ENCODE results near the gene SLC8A2. TPM values are rescaled to one million over a fixed set of nuclear protein-coding genes. Genes with fewer than 3 reads are reported as not detected.

The SLC8A2 gene
- total RNA-seq, 3 donors from 2014 or later = 0.05 TPM; not detected in 2

DNA sequence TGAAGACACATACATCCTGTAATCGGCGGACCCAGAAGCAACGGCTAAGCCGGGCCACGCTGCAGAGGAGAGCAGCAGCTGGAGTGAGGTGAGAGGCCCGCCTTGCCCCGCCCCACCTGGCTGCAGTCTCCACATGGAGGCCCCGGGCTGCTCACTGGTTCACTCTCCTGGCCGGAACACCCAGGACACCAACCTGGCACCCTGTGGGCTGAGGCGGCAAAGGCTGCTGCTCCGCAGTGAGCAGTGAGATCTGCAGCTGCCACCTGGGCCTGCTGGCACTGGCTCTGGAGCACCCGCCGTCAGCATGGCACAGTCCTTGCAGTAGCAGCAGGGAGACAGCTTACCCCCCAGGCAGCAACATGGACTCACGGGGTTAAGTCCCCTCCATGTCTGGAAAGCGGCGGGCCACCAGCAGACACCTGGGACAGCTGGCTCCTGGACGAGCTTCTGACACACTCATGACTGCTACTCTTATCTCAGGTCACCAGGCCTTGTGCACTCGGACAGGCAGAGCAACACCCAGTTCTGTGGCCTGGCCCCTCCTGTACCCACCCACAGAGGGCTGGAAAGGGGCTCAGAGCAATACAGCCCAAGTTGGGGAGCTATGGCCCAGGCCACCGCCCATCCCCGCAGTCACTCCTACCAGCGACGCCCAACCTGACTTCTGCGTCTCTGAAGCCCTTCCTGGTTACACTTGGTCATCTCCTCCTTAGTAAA is 25.5 kb upstream of the SLC8A2 start:
- Mint-ChIP-seq H3K36me3 (ENCODE audit: insufficient read depth) (peaks cover 14% of the 10 kb centered on the region), H3K9me3 (no peaks in the 10 kb centered on the region), H3K4me1 (ENCODE audit: low read depth) (peaks cover 3% of the 10 kb centered on the region), H3K27me3 (ENCODE audit: low read depth) (no peaks in the 10 kb centered on the region), H3K4me3 (no peak overlapping the region)
- DNase-seq = no peak
- ATAC-seq = no peak

- H3K9me3 Mint-ChIP-seq = no peaks in the 10 kb centered on the region
- DNase-seq (no peak), ATAC-seq (no peak)
- no peaks in the 10 kb centered on the region for H3K27me3 Mint-ChIP-seq (ENCODE audit: low read depth)
- peaks cover 3% of the 10 kb centered on the region for H3K4me1 Mint-ChIP-seq (ENCODE audit: low read depth)
- H3K4me3 Mint-ChIP-seq = no peak overlapping the region
- peaks cover 8% of the 10 kb centered on the region for H3K36me3 Mint-ChIP-seq (ENCODE audit: insufficient read depth)
These were observed 24.0 kb upstream of the SLC8A2 start for GRCh38 chr19:47495478-47496372.

DNA sequence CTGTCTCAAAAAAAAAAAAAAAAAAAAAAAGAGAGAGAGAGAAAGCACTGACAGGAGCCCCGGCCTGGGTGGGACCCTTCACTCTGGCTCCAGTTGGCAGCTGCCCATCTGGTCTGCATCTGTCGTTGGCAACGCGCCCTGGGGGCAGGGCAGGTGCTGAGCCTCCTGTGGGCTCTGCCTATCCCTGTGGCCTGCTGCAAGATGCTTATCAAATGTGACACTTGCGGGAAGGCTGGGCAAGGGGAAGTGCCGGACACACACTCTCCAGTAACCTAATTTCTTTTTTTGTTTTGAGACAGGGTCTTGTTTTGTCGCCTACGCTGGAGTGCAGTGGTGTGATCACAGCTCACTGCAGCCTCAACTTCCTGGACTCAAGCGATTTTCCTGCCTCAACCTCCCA is 23.0 kb upstream of the SLC8A2 start:
- Mint-ChIP-seq H3K27me3 (ENCODE audit: low read depth) (no peaks in the 10 kb centered on the region), H3K9me3 (no peaks in the 10 kb centered on the region), H3K4me3 (no peak overlapping the region), H3K4me1 (ENCODE audit: low read depth) (peaks cover 3% of the 10 kb centered on the region), H3K36me3 (ENCODE audit: insufficient read depth) (peaks cover 3% of the 10 kb centered on the region)
- DNase-seq (no peak), ATAC-seq (no peak)

DNA sequence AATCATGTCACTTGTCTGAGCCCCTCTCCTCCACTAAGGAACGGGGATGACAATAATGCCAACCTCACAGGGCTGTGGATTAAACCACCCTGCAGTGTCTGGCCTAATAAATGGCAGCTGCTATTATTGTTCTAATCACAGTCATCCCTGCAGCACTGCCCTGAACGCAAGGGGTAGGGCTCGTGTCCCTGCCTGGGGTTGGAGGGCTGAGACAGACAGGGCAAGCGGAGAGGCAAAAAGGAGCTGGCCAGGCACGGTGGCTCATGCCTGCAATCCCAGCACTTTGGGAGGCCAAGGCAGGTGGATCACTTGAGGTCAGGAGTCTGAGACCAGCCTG is 22.5 kb upstream of the SLC8A2 start:
- no peaks in the 10 kb centered on the region for H3K27me3 Mint-ChIP-seq (ENCODE audit: low read depth)
- DNase-seq (no peak), ATAC-seq (no peak)
- H3K4me1 Mint-ChIP-seq (ENCODE audit: low read depth) = peaks cover 3% of the 10 kb centered on the region
- peaks cover 3% of the 10 kb centered on the region for H3K36me3 Mint-ChIP-seq (ENCODE audit: insufficient read depth)
- no peak overlapping the region for H3K4me3 Mint-ChIP-seq
- no peaks in the 10 kb centered on the region for H3K9me3 Mint-ChIP-seq

DNA sequence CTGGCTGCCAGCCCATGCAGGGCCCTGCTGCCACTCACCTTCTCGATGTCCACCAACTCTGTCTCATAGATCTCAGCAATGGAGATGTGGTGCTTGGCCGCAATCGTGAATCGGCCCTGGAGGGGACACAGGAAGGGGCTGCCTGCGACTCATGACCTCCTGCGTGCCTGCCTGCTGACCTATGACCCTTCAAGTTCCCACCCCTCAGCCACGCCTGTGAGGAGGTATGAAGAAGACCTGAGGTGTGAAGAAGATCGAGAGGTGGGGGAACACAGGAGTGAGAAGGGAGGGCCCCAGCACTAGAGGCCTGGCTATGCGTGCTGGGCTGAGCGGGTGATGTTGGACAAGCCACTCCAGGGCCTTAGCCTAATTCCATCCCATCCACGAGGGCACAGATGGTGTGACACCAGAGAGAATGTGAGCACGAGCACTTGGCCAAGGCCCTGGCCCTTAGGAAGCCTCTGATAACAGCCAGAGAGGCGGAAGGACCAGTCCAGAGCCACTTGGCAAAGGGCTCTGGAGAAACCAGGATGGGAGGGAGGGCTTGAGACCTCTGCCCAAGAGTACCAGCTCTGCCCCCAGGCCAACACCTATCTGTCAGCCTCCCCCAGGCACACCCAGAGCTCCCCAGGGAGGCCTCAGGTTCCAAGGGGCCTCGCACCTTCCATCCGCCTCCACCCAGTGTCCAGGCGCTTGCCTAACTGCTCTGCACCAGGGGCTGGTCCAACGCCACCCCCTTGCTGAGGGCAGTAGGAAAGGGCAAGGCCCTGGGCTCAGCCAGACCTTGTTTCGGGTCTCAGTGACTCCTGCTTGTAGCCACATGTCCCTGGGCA is 21.9 kb upstream of the SLC8A2 start:
- no peak overlapping the region for H3K4me3 Mint-ChIP-seq
- no peak for DNase-seq
- no peaks in the 10 kb centered on the region for H3K9me3 Mint-ChIP-seq
- H3K36me3 Mint-ChIP-seq (ENCODE audit: insufficient read depth) = peaks cover 3% of the 10 kb centered on the region
- peaks cover 3% of the 10 kb centered on the region for H3K4me1 Mint-ChIP-seq (ENCODE audit: low read depth)
- no peaks in the 10 kb centered on the region for H3K27me3 Mint-ChIP-seq (ENCODE audit: low read depth)
- no peak for ATAC-seq

- ATAC-seq = peak in 1 of 2 donors; percentile 12
- no peak overlapping the region for H3K4me3 Mint-ChIP-seq
- H3K9me3 Mint-ChIP-seq = no peaks in the 10 kb centered on the region
- no peak for DNase-seq
- H3K36me3 Mint-ChIP-seq (ENCODE audit: insufficient read depth) = peaks cover 3% of the 10 kb centered on the region
- H3K27me3 Mint-ChIP-seq (ENCODE audit: low read depth) = no peaks in the 10 kb centered on the region
- H3K4me1 Mint-ChIP-seq (ENCODE audit: low read depth) = peaks cover 3% of the 10 kb centered on the region
These were observed 21.1 kb upstream of the SLC8A2 start for GRCh38 chr19:47492571-47493377.

- Mint-ChIP-seq H3K4me3 (no peak overlapping the region), H3K4me1 (ENCODE audit: low read depth) (peaks cover 6% of the 10 kb centered on the region)
These were observed 20.4 kb upstream of the SLC8A2 start for GRCh38 chr19:47492137-47492533.

GRCh38 chr19:47491358-47492136 is 19.9 kb upstream of the SLC8A2 start:
- ATAC-seq = no peak
- Mint-ChIP-seq H3K4me1 (ENCODE audit: low read depth) (peaks cover 9% of the 10 kb centered on the region), H3K4me3 (no peak overlapping the region), H3K36me3 (ENCODE audit: insufficient read depth) (peaks cover under 1% of the 10 kb centered on the region), H3K9me3 (no peaks in the 10 kb centered on the region), H3K27me3 (ENCODE audit: low read depth) (no peaks in the 10 kb centered on the region)
- DNase-seq = no peak

More at GRCh38 chr19:47492137-47492533, 20.4 kb upstream of the SLC8A2 start:
- ATAC-seq (no peak), DNase-seq (no peak)
- H3K9me3 Mint-ChIP-seq = no peaks in the 10 kb centered on the region
- peaks cover 3% of the 10 kb centered on the region for H3K36me3 Mint-ChIP-seq (ENCODE audit: insufficient read depth)
- H3K27me3 Mint-ChIP-seq (ENCODE audit: low read depth) = no peaks in the 10 kb centered on the region

- no peak for DNase-seq
These were observed 19.2 kb upstream of the SLC8A2 start for GRCh38 chr19:47490847-47491246.

GRCh38 chr19:47490031-47490430 is 18.3 kb upstream of the SLC8A2 start:
- Mint-ChIP-seq H3K4me1 (ENCODE audit: low read depth) (peaks cover 18% of the 10 kb centered on the region), H3K27me3 (ENCODE audit: low read depth) (no peaks in the 10 kb centered on the region), H3K36me3 (ENCODE audit: insufficient read depth) (peaks cover 1% of the 10 kb centered on the region), H3K9me3 (no peaks in the 10 kb centered on the region), H3K4me3 (no peak overlapping the region)
- ATAC-seq = no peak
- DNase-seq = no peak

More at GRCh38 chr19:47490847-47491246, 19.2 kb upstream of the SLC8A2 start:
- Mint-ChIP-seq H3K27me3 (ENCODE audit: low read depth) (no peaks in the 10 kb centered on the region), H3K4me3 (no peak overlapping the region), H3K9me3 (no peaks in the 10 kb centered on the region), H3K4me1 (ENCODE audit: low read depth) (peaks cover 11% of the 10 kb centered on the region), H3K36me3 (ENCODE audit: insufficient read depth) (no peaks in the 10 kb centered on the region)
- ATAC-seq = no peak

- no peaks in the 10 kb centered on the region for H3K27me3 Mint-ChIP-seq (ENCODE audit: low read depth)
- no peak for DNase-seq
- no peaks in the 10 kb centered on the region for H3K9me3 Mint-ChIP-seq
- peaks cover 1% of the 10 kb centered on the region for H3K36me3 Mint-ChIP-seq (ENCODE audit: insufficient read depth)
- no peak overlapping the region for H3K4me3 Mint-ChIP-seq
- ATAC-seq = no peak
- H3K4me1 Mint-ChIP-seq (ENCODE audit: low read depth) = peaks cover 23% of the 10 kb centered on the region
These were observed 17.6 kb upstream of the SLC8A2 start for GRCh38 chr19:47489072-47489914.

Measured in activated T-cell treated with anti-CD3 and anti-CD28 coated beads, Interleukin-2, amount 50 U/mL, for 4 hours (primary cell).